ENCODE data around the gene PDXDC1. TPM values are rescaled to one million over a fixed set of nuclear protein-coding genes. Genes with fewer than 3 reads are reported as not detected.
A peak's percentile ranks its signal among the peaks of the same experiment; 100 is the strongest.
"Not testable (repeated sequence)": the region's sequence is repeated elsewhere in the genome, so short reads cannot be mapped to it uniquely, and the experiment has no call there.

The PDXDC1 gene
- total RNA-seq, 1 experiment from 2014 or later = 94.3 TPM

- H3K27me3 ChIP-seq (ENCODE audit: insufficient read depth, low read length); H3K4me2 ChIP-seq (ENCODE audit: low read length); H3K9ac ChIP-seq (ENCODE audit: low read length); H3K4me3 ChIP-seq (replicated peaks in 1 of 2; ENCODE audit: low read depth in 1 of 2, low read length in 2 of 2); CTCF ChIA-PET; H4K20me1 ChIP-seq (ENCODE audit: insufficient read depth); H3K9me3 ChIP-seq (ENCODE audit: control insufficient read depth in 1 of 2, insufficient read depth in 1 of 2, low read depth in 1 of 2, low read length in 2 of 2); H3K27ac ChIP-seq (ENCODE audit: low read depth, low read length); POLR2A ChIA-PET; DNase-seq (ENCODE audit: low read depth, low spot score); intact Hi-C loops (cut with micrococcal nuclease); ATAC-seq; H2AFZ ChIP-seq (ENCODE audit: low read depth, low read length, poor library complexity, severe bottlenecking); H3K4me1 ChIP-seq (ENCODE audit: control insufficient read depth in 1 of 2, insufficient read depth in 2 of 2, low read length in 2 of 2); RAD21 ChIA-PET (ENCODE audit: low non-redundant PET in 1 of 2, low total read pairs in 2 of 2, uncharacterized antibody in 2 of 2, unreplicated experiment in 2 of 2); H3K9me2 ChIP-seq (ENCODE audit: insufficient read depth); H3K79me2 ChIP-seq (ENCODE audit: insufficient read depth, low read length); BruUV-seq (replicated peaks): not testable (repeated sequence)
- H3K36me3 ChIP-seq (ENCODE audit: control insufficient read depth in 1 of 2, insufficient read depth in 2 of 2, low read length in 2 of 2) = peaks cover 31 to 35% of the 10 kb centered on the region in 2 experiments; a peak in 3 of 4 replicates
Observed at GRCh38 chr16:15071013-15071412, 96.2 kb downstream of the PDXDC1 start.

- CTCF ChIA-PET = interaction anchor here (0.8 to 1.2 kb wide), 3 partner anchors 9 to 22 kb away, joined by 3 read pairs; partner anchors contain the start of gene RRN3
- H3K79me2 ChIP-seq (ENCODE audit: insufficient read depth, low read length); H3K9ac ChIP-seq (ENCODE audit: low read length); H3K27ac ChIP-seq (ENCODE audit: low read depth, low read length); H3K27me3 ChIP-seq (ENCODE audit: insufficient read depth, low read length); RAD21 ChIA-PET (ENCODE audit: low non-redundant PET in 1 of 2, low total read pairs in 2 of 2, uncharacterized antibody in 2 of 2, unreplicated experiment in 2 of 2); intact Hi-C loops (cut with micrococcal nuclease); H3K9me2 ChIP-seq (ENCODE audit: insufficient read depth); POLR2A ChIA-PET; H3K4me2 ChIP-seq (ENCODE audit: low read length); H3K9me3 ChIP-seq (ENCODE audit: control insufficient read depth in 1 of 2, insufficient read depth in 1 of 2, low read depth in 1 of 2, low read length in 2 of 2); H3K4me1 ChIP-seq (ENCODE audit: control insufficient read depth in 1 of 2, insufficient read depth in 2 of 2, low read length in 2 of 2); H3K4me3 ChIP-seq (replicated peaks in 1 of 2; ENCODE audit: low read depth in 1 of 2, low read length in 2 of 2); H4K20me1 ChIP-seq (ENCODE audit: insufficient read depth); DNase-seq (ENCODE audit: low read depth, low spot score); H2AFZ ChIP-seq (ENCODE audit: low read depth, low read length, poor library complexity, severe bottlenecking): not testable (repeated sequence)
- TSS peak; percentile 3 for BruUV-seq (replicated peaks)
- TF ChIP-seq CTCF (IDR thresholded peaks at IDR 0.05 in 2 of 3, conservative IDR thresholded peaks at IDR 0.05 in 1 of 3; ENCODE audit: borderline replicate concordance in 1 of 3, insufficient read depth in 1 of 3, low read depth in 2 of 3, low read length in 2 of 3) (peak in 2 of 3 experiments; percentile 25 to 46; a peak in 3 of 6 replicates), RAD21 (IDR thresholded peaks at IDR 0.05; ENCODE audit: low read depth) (peak; percentile 33)
- H3K36me3 ChIP-seq (ENCODE audit: control insufficient read depth in 1 of 2, insufficient read depth in 2 of 2, low read length in 2 of 2) = peaks cover 31 to 38% of the 10 kb centered on the region in 2 experiments
- ATAC-seq = peak; percentile 91
Observed at GRCh38 chr16:15071916-15072769, 97.3 kb downstream of the PDXDC1 start.
